ENCODE results near the gene ACCS. TPM values are rescaled to one million over a fixed set of nuclear protein-coding genes. Genes with fewer than 3 reads are reported as not detected.

ACCS gene
- total and polyA plus RNA-seq, 2 donors from 2014 or later: 11.4 to 39.0 TPM

DNA sequence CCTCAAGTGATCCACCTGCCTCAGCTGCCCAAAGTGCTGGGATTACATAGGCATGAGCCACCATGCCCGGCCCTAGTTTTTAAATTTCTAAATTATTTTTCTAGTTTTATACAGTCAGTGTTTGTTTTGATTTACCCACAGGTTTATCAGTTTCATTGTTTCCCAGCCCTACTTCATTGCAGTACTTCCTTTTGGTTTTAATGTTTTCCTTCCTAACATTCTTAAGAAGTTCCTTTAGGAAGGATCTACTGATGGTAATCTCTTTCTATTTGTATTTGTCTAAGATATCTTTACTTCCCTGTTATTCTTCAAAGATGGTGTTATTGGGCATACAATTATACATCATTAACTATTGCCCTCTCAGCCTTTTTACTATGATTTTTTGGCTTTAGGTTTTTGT is 24.5 kb downstream of the ACCS start:
- H3K4me1 ChIP-seq (ENCODE audit: control insufficient read depth in 2 of 3, insufficient read depth in 2 of 3, low read depth in 1 of 3, low read length in 3 of 3): peaks cover 0 to 5% (median 0%) of the 10 kb centered on the region in 3 donors
- no peak overlapping the region for H3K27ac ChIP-seq (ENCODE audit: low read depth in 2 of 2, low read length in 2 of 2)
- DNase-seq (no peak), FAIRE-seq (no peak)
- no peak overlapping the region for H3K4me3 ChIP-seq (ENCODE audit: low read length in 3 of 3)
- TF ChIP-seq, protein P1, sequence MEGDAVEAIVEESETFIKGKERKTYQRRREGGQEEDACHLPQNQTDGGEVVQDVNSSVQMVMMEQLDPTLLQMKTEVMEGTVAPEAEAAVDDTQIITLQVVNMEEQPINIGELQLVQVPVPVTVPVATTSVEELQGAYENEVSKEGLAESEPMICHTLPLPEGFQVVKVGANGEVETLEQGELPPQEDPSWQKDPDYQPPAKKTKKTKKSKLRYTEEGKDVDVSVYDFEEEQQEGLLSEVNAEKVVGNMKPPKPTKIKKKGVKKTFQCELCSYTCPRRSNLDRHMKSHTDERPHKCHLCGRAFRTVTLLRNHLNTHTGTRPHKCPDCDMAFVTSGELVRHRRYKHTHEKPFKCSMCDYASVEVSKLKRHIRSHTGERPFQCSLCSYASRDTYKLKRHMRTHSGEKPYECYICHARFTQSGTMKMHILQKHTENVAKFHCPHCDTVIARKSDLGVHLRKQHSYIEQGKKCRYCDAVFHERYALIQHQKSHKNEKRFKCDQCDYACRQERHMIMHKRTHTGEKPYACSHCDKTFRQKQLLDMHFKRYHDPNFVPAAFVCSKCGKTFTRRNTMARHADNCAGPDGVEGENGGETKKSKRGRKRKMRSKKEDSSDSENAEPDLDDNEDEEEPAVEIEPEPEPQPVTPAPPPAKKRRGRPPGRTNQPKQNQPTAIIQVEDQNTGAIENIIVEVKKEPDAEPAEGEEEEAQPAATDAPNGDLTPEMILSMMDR (IDR thresholded peaks at IDR 0.05; ENCODE audit: borderline replicate concordance, extremely low read depth, insufficient read depth): no peak
- no peaks in the 10 kb centered on the region for H3K9me3 ChIP-seq (ENCODE audit: control insufficient read depth in 2 of 3, insufficient read depth in 1 of 3, low read length in 3 of 3)
- H3K27me3 ChIP-seq (ENCODE audit: control insufficient read depth, insufficient read depth, low read length): no peaks in the 10 kb centered on the region
- H3K9ac ChIP-seq (ENCODE audit: low read length in 3 of 3): no peak overlapping the region
- intact Hi-C loops (cut with DNase I): no loop called here
- no peaks in the 10 kb centered on the region for H3K36me3 ChIP-seq (ENCODE audit: control insufficient read depth in 2 of 3, insufficient read depth in 3 of 3, low read length in 3 of 3)

DNA sequence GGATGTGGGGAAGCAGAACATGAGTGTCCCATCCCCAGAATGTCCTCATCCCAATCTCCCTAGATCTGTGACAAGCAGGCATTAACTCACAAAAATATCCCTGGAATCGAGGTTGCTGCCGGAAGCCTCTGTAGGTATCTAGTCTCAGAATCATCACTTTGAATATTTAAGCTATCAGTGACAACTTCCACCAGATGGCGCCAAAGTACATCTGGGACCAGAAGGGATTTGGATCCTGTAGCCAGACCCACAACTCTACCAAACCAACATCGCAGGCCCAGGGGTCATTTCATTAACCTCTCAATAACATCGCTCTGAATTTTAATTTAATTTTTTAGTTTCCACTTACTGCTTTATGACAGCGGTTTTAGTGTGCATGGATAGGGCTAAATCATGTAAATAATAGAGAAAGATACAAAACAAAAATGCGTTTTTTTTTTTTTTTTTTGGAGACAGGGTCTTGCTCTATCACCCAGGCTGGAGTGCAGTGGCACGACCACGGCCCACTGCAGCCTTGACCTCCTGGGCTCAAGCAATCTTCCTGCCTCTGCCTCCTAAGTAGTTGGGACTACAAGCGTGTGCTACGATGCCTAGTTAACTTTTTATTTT is 28.3 kb downstream of the ACCS start:
- intact Hi-C loops (cut with DNase I): no loop called here
- TF ChIP-seq, protein P1 (IDR thresholded peaks at IDR 0.05; ENCODE audit: borderline replicate concordance, extremely low read depth, insufficient read depth): peak; percentile 78
- no peak for FAIRE-seq
- H3K4me3 ChIP-seq (ENCODE audit: low read length in 3 of 3): no peak overlapping the region
- H3K27ac ChIP-seq (ENCODE audit: low read depth in 2 of 2, low read length in 2 of 2): no peak overlapping the region
- DNase-seq: peak in 4 of 5 donors; percentile 75 to 94 (median 82)
- H3K36me3 ChIP-seq (ENCODE audit: control insufficient read depth in 2 of 3, insufficient read depth in 3 of 3, low read length in 3 of 3): no peaks in the 10 kb centered on the region
- H3K9ac ChIP-seq (ENCODE audit: low read length in 3 of 3): no peak overlapping the region
- H3K4me1 ChIP-seq (ENCODE audit: control insufficient read depth in 2 of 3, insufficient read depth in 2 of 3, low read depth in 1 of 3, low read length in 3 of 3): peaks cover 0 to 8% (median 0%) of the 10 kb centered on the region in 3 donors
- H3K9me3 ChIP-seq (ENCODE audit: control insufficient read depth in 2 of 3, insufficient read depth in 1 of 3, low read length in 3 of 3): no peaks in the 10 kb centered on the region
- no peaks in the 10 kb centered on the region for H3K27me3 ChIP-seq (ENCODE audit: control insufficient read depth, insufficient read depth, low read length)

DNA sequence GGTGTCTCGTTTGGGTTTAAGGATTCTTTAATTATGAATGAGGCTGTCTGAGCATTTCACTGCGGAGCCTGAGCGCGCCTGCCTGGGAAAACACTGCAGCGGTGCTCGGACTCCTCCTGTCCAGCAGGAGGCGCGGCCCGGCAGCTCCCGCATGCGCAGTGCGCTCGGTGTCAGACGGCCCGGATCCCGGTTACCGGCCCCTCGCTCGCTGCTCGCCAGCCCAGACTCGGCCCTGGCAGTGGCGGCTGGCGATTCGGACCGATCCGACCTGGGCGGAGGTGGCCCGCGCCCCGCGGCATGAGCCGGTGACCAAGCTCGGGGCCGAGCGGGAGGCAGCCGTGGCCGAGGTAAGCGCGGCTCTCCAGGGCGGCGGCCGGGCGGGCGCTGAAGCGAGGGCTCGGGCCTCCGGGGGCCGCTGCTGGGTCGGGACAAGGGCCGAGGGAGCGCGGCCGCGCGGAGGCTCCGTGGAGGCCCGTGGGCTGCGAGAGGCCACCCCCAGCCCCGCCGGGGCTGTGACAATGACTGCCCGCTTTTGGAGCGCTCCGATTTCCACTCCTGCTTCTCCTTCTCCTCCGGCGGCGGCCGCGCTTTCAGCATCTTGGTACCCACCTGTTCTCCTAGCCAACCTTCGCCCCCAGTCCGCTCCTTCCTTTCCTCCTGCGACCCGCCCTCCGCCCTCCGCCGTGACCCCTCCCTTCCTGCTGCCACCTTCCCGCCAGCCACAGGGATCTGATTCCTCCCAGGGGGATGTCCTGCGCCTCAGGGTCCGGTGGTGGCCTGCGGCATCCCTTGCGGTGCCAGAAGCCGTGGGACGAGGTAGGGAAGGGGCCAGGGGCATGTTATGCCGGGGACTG is 29.7 kb downstream of the ACCS start, which contains the start of gene EXT2:
Gene EXT2 (plus strand): TSS at position 173 of the 854 bp plus-strand sequence. CDS start 12,035 bp downstream, outside the sequence.
- Histone ChIP-seq H3K9me3 (ENCODE audit: control insufficient read depth in 2 of 3, insufficient read depth in 1 of 3, low read length in 3 of 3) (no peaks in the 10 kb centered on the region), H3K4me3 (ENCODE audit: low read length in 3 of 3) (peak within 1 kb of the TSS; percentile 46 to 69 (median 59)), H3K27me3 (ENCODE audit: control insufficient read depth, insufficient read depth, low read length) (no peaks in the 10 kb centered on the region), H3K4me1 (ENCODE audit: control insufficient read depth in 2 of 3, insufficient read depth in 2 of 3, low read depth in 1 of 3, low read length in 3 of 3) (peaks cover 0 to 8% (median 0%) of the 10 kb centered on the region in 3 donors), H3K36me3 (ENCODE audit: control insufficient read depth in 2 of 3, insufficient read depth in 3 of 3, low read length in 3 of 3) (peaks cover 0 to 4% (median 3%) of the 10 kb centered on the region in 3 donors), H3K9ac (ENCODE audit: low read length in 3 of 3) (peak within 1 kb of the TSS in 2 of 3 donors; percentile 66 to 74), H3K27ac (ENCODE audit: low read depth in 2 of 2, low read length in 2 of 2) (peak within 1 kb of the TSS; percentile 54 to 59)
- no peak for FAIRE-seq
- intact Hi-C loops (cut with DNase I): no loop called here
- TF ChIP-seq, protein P1 (IDR thresholded peaks at IDR 0.05; ENCODE audit: borderline replicate concordance, extremely low read depth, insufficient read depth): peak; percentile 94
- DNase-seq: peak; percentile 91 to 95 (median 91)

Data from kidney (tissue), 14 donors.